K562 (cell line): Measurements from ENCODE around the gene MARCHF3. TPM values are rescaled to one million over a fixed set of nuclear protein-coding genes. Genes with fewer than 3 reads are reported as not detected.

Source experiments
- ATAC-seq: fragments of 200-7000 bp; cut with Tn5 transposase; 3 replicates; pipeline ENCODE4 v1.9.1; 2020; ENCODE audit warnings: moderate library complexity
- BruUV-seq: library from RNA; stranded (reverse); fragments of 400-500 nt; replicated peaks from 2 replicates; lab custom pipeline; 2021; lab: Mats Ljungman, UMichigan
- CTCF ChIA-PET: fragments of 300-600 bp; formaldehyde crosslinking; extraction: SDS; loops from one replicate; lab custom pipeline; 2021; ENCODE audit warnings: low intra/inter-chr PET ratio; lab: Yijun Ruan, JAX
- POLR2A ChIA-PET: fragments of 300-600, 350-650 bp; sonication (Branson Sonifier 250); formaldehyde crosslinking; extraction: SDS; loops from one replicate; lab custom pipeline; 2021; ENCODE audit warnings: antibody characterized with exemption, inconsistent platforms; lab: Yijun Ruan, JAX
- DNase-seq, 4 experiments: peaks; one replicate each; pipeline versions ENCODE4 v3.0.0 to v3.0.0-alpha.2; 2011 to 2018; ENCODE audit warnings: low spot score in 3 of 4, mixed read lengths in 3 of 4; ENCODE audit errors: extremely low read depth in 1 of 4
- FAIRE-seq: peaks from 2 replicates; lab custom pipeline; 2011; peaks lifted over from hg19 to GRCh38; lab: Jason Lieb, UNC
- H2AFZ ChIP-seq: 2 replicates; pipeline ENCODE4 v1.6.0; 2011; ENCODE audit warnings: low read depth, low read length, control low read depth, inconsistent platforms
- H3K27ac ChIP-seq: fragments of 200-600 bp; 3 replicates; pipeline ENCODE4 v1.8.0; 2011; ENCODE audit warnings: low read depth, mild to moderate bottlenecking, control low read depth, inconsistent platforms, low read length, moderate library complexity, mixed read lengths; ENCODE audit errors: extremely low read depth
- H3K27me3 ChIP-seq, 2 experiments: fragments of 300-600 bp in 1 of 2; 2 replicates in 1 of 2; 3 replicates in 1 of 2; pipeline versions ENCODE4 v1.6.0 to v1.8.0; 2011; ENCODE audit warnings: inconsistent platforms in 2 of 2, low read length in 2 of 2, mild to moderate bottlenecking in 1 of 2, mixed read lengths in 1 of 2, moderate library complexity in 1 of 2; ENCODE audit not compliant: control insufficient read depth in 2 of 2, insufficient read depth in 2 of 2
- H3K36me3 ChIP-seq: fragments of 300-600 bp; 3 replicates; pipeline ENCODE4 v1.8.0; 2011; ENCODE audit warnings: mild to moderate bottlenecking, low read length, inconsistent platforms; ENCODE audit not compliant: control insufficient read depth, insufficient read depth
- H3K4me1 ChIP-seq, 2 experiments: fragments of 200-600 bp in 1 of 2; replicated peaks in 1 of 2; 2 replicates in 1 of 2; 3 replicates in 1 of 2; pipeline versions ENCODE4 v1.5.1 to v1.8.0; 2011; ENCODE audit warnings: inconsistent platforms in 2 of 2, low read length in 2 of 2, mild to moderate bottlenecking in 1 of 2, mixed read lengths in 1 of 2, moderate library complexity in 1 of 2; ENCODE audit not compliant: control insufficient read depth in 2 of 2, insufficient read depth in 2 of 2
- H3K4me2 ChIP-seq: 2 replicates; pipeline ENCODE4 v1.6.1; 2011; ENCODE audit warnings: low read length, control low read depth, inconsistent platforms, mixed read lengths; ENCODE audit not compliant: insufficient read depth
- H3K4me3 ChIP-seq: fragments of 200-600 bp; sonication (generic), shearing (Covaris generic); 2 replicates; pipeline ENCODE4 v1.5.1; 2016; ENCODE audit warnings: control low read depth, inconsistent platforms
- H3K79me2 ChIP-seq: fragments of 200-600 bp; 3 replicates; pipeline ENCODE4 v1.8.0; 2011; ENCODE audit warnings: low read length, inconsistent platforms; ENCODE audit not compliant: control insufficient read depth, insufficient read depth
- H3K9ac ChIP-seq, 2 experiments: 2 replicates each; pipeline versions ENCODE4 v1.6.0 to v1.6.1; 2011; ENCODE audit warnings: low read depth in 2 of 2, low read length in 2 of 2, control low read depth in 1 of 2, inconsistent platforms in 1 of 2, mild to moderate bottlenecking in 1 of 2, mixed read lengths in 1 of 2; ENCODE audit not compliant: insufficient read depth in 1 of 2
- H3K9me1 ChIP-seq: one replicate; pipeline ENCODE4 v1.6.0; 2011; ENCODE audit warnings: inconsistent platforms, mild to moderate bottlenecking, low read length, moderate library complexity; ENCODE audit not compliant: control insufficient read depth, insufficient read depth
- H3K9me3 ChIP-seq: replicated peaks from 2 replicates; pipeline ENCODE4 v1.5.1; 2011; ENCODE audit warnings: low read depth, low read length, inconsistent platforms; ENCODE audit not compliant: control insufficient read depth, insufficient read depth
- H4K20me1 ChIP-seq: replicated peaks from 2 replicates; pipeline ENCODE4 v1.6.1; 2011; ENCODE audit warnings: low read length, inconsistent platforms, mixed read lengths; ENCODE audit not compliant: control insufficient read depth, insufficient read depth
- ATF1 ChIP-seq, 2 experiments: fragments of 450-650 bp in 1 of 2; IDR thresholded peaks; 2 replicates each; pipeline ENCODE4 v1.6.1; 2016; ENCODE audit warnings: missing compliant biosample characterization in 1 of 2, missing genetic modification characterization in 1 of 2
- CEBPG ChIP-seq, 3 experiments: fragments of 200-800 bp in 1 of 3; sonication (Bioruptor generic) in 1 of 3; sonication (generic) in 1 of 3; formaldehyde crosslinking in 1 of 3; IDR thresholded peaks in 2 of 3; conservative IDR thresholded peaks in 1 of 3; 2 replicates each; pipeline versions ENCODE4 v1.6.1 to v1.8.0; 2016 to 2022; ENCODE audit warnings: missing compliant biosample characterization in 2 of 3, missing genetic modification characterization in 2 of 3, mild to moderate bottlenecking in 1 of 3, missing genetic modification reagents in 1 of 3
- ELF2 ChIP-seq: fragments of 250-450 bp; sonication (Bioruptor Pico); IDR thresholded peaks from 2 replicates; pipeline ENCODE4 v1.5.0; 2021; ENCODE audit warnings: mild to moderate bottlenecking
- MCM7 ChIP-seq, 2 experiments: fragments of 450-650 bp; IDR thresholded peaks; 2 replicates each; pipeline ENCODE4 v1.6.1; 2016 to 2018
- NFATC3 ChIP-seq: fragments of 450-650 bp; IDR thresholded peaks from 2 replicates; pipeline ENCODE4 v1.6.1; 2017; ENCODE audit warnings: mild to moderate bottlenecking
- PRPF4 ChIP-seq: fragments of 200-400 bp; formaldehyde crosslinking; IDR thresholded peaks from one replicate; pipeline ENCODE4 v1.6.1; 2017; ENCODE audit warnings: low read length, low read depth, mild to moderate bottlenecking; ENCODE audit not compliant: insufficient read depth, poor library complexity, severe bottlenecking
- PTRF ChIP-seq: fragments of 450-650 bp; IDR thresholded peaks from 2 replicates; pipeline ENCODE4 v1.6.1; 2016; ENCODE audit warnings: mild to moderate bottlenecking, missing genetic modification characterization, missing compliant biosample characterization
- RBBP5 ChIP-seq: fragments of 200-600 bp; sonication (generic); IDR thresholded peaks from 2 replicates; pipeline ENCODE4 v1.6.1; 2012; ENCODE audit warnings: borderline replicate concordance, mild to moderate bottlenecking, low read length, control low read depth, inconsistent platforms; ENCODE audit not compliant: insufficient read depth, poor library complexity, severe bottlenecking
- RBM25 ChIP-seq: fragments of 200-400 bp; formaldehyde crosslinking; IDR thresholded peaks from 2 replicates; pipeline ENCODE4 v1.6.1; 2018; ENCODE audit warnings: low read length, low read depth, moderate library complexity; ENCODE audit not compliant: severe bottlenecking
- TRIM28 ChIP-seq: fragments of 450-650 bp; IDR thresholded peaks from 2 replicates; pipeline ENCODE4 v1.6.1; 2017
- U2AF2 ChIP-seq: fragments of 200-400 bp; formaldehyde crosslinking; optimal IDR thresholded peaks from 2 replicates; pipeline ENCODE3; 2017; ENCODE audit warnings: low read depth, mild to moderate bottlenecking, low read length
- ZNF232 ChIP-seq: sonication (generic); formaldehyde crosslinking; IDR thresholded peaks from 2 replicates; pipeline ENCODE4 v1.8.0; 2022; ENCODE audit warnings: mild to moderate bottlenecking, missing genetic modification reagents
- WGBS: fragments of 100-300 bp; shearing (Covaris generic); methylation state at CpG from one replicate; pipeline ENCODE4 v1.1.6; 2016; ENCODE audit warnings: low coverage, mixed read lengths; ENCODE audit not compliant: insufficient coverage; ENCODE audit errors: missing lambda C conversion rate; 5-methylcytosine and 5-hydroxymethylcytosine counted together
- in situ Hi-C: fragments of 300-500 bp; cut with MboI; formaldehyde crosslinking; loops from 4 replicates; pipeline ENCODE4 v1.15.0; 2018; ENCODE audit warnings: inconsistent platforms, mixed read lengths
- intact Hi-C: fragments of 100-400 bp; cut with micrococcal nuclease; formaldehyde crosslinking; loops from 2 replicates; pipeline ENCODE4 v1.14.2; 2022
- polyA plus RNA-seq, 8 experiments: library from polyadenylated mRNA; depleted of rRNA in 4 of 8; stranded (reverse) in 5 of 8; unstranded in 3 of 8; fragments of >200 nt; fragmentation: Nextera tagmentation in 2 of 8; fragmentation: Illumina TruSeq in 1 of 8; extraction: Ambion mirVana in 2 of 8; extraction: Trizol in 1 of 8; gene quantifications; 2 replicates each; pipeline versions ENCODE4 v1.2.1 to v1.2.3, GENCODE V29; 2011 to 2014; ENCODE audit warnings: inconsistent platforms in 1 of 8, missing spikeins in 1 of 8
- total RNA-seq, 7 experiments: library from RNA; depleted of rRNA in 6 of 7; stranded (reverse); fragments of >200 nt in 6 of 7; fragmentation: Illumina TruSeq in 2 of 7; extraction: Trizol in 2 of 7; gene quantifications; 2 replicates each; pipeline versions ENCODE4 v1.2.1 to v1.2.3, GENCODE V29; 2011 to 2021; ENCODE audit warnings: low replicate concordance in 1 of 7
- TF ChIP-seq, protein P1 (sequence below), 3 experiments: IDR thresholded peaks in 2 of 3; conservative IDR thresholded peaks in 1 of 3; 2 replicates each; pipeline ENCODE4 v1.5.1; 2011 to 2012; ENCODE audit warnings: low read length in 3 of 3, mild to moderate bottlenecking in 3 of 3, control low read depth in 2 of 3, improper control_type of control experiment in 1 of 3, inconsistent platforms in 1 of 3, low read depth in 1 of 3, mixed read lengths in 1 of 3, moderate library complexity in 1 of 3; ENCODE audit not compliant: insufficient read depth in 2 of 3
- TF ChIP-seq, protein P2 (sequence below): fragments of 250-450 bp; sonication (Bioruptor Pico); IDR thresholded peaks from 2 replicates; pipeline ENCODE4 v1.5.0; 2021

Gene MARCHF3
- total and polyA plus RNA-seq, 9 of the 15 experiments (the other 6 are each of a cell fraction or from before 2014, with no cell fraction given): 5.6 to 37.4 (median 16.5) TPM

DNA sequence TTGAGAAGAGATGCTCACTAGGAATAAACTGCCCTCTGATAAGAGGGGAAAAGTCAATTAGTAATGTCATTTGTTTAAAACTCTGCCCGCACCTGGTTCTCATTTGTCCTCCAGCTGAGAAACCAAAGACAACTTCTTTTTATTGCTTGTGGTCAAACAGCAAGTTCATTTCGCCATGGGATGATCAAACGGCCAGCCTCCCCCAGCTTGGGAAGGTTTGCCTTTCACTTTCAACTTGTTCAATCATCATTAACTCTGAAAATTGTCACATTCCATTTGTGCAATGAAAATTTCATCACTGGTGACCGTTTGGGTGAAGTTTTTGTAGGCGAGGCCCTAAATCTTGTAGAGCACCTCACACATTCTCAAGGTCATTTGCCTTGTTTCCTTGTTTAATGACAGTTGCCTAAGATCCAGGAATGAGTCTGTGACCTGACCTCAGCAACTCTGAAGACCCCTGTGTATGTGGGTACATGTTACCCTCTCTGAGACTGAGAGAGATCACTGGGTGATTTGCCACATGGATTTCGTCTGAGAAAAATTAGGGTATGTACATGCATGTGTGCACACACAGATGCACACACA lies 117.7 kb downstream of the MARCHF3 start:
- CTCF ChIA-PET: no interaction called here
- Histone ChIP-seq H3K9ac (no peak overlapping the region), H4K20me1 (no peaks in the 10 kb centered on the region), H3K9me1 (no peaks in the 10 kb centered on the region), H3K79me2 (no peaks in the 10 kb centered on the region), H3K36me3 (peaks cover 60% of the 10 kb centered on the region), H3K4me1 (no peaks in the 10 kb centered on the region), H3K4me3 (no peak overlapping the region), H3K9me3 (peaks cover 16% of the 10 kb centered on the region), H3K27me3 (no peaks in the 10 kb centered on the region), H3K4me2 (no peak overlapping the region), H2AFZ (no peak overlapping the region), H3K27ac (no peak overlapping the region)
- no peak for DNase-seq
- intact Hi-C loops (no loop called here), in situ Hi-C loops (no loop called here)
- POLR2A ChIA-PET: interaction anchor here (0.6 to 1.7 kb wide), 2 partner anchors 13 to 174 kb away, joined by 3 to 4 read pairs; no protein-coding TSS in a partner anchor
- FAIRE-seq: no peak
- no peak for TF ChIP-seq NFATC3
- TF ChIP-seq, protein P1, sequence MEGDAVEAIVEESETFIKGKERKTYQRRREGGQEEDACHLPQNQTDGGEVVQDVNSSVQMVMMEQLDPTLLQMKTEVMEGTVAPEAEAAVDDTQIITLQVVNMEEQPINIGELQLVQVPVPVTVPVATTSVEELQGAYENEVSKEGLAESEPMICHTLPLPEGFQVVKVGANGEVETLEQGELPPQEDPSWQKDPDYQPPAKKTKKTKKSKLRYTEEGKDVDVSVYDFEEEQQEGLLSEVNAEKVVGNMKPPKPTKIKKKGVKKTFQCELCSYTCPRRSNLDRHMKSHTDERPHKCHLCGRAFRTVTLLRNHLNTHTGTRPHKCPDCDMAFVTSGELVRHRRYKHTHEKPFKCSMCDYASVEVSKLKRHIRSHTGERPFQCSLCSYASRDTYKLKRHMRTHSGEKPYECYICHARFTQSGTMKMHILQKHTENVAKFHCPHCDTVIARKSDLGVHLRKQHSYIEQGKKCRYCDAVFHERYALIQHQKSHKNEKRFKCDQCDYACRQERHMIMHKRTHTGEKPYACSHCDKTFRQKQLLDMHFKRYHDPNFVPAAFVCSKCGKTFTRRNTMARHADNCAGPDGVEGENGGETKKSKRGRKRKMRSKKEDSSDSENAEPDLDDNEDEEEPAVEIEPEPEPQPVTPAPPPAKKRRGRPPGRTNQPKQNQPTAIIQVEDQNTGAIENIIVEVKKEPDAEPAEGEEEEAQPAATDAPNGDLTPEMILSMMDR (IDR thresholded peaks at IDR 0.05 in 2 of 3, conservative IDR thresholded peaks at IDR 0.05 in 1 of 3; ENCODE audit: insufficient read depth in 2 of 3, low read depth in 1 of 3, low read length in 3 of 3): no peak
- TF ChIP-seq, protein P2, sequence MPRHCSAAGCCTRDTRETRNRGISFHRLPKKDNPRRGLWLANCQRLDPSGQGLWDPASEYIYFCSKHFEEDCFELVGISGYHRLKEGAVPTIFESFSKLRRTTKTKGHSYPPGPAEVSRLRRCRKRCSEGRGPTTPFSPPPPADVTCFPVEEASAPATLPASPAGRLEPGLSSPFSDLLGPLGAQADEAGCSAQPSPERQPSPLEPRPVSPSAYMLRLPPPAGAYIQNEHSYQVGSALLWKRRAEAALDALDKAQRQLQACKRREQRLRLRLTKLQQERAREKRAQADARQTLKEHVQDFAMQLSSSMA (CRISPR knock-in tag): no peak
- no peak for TF ChIP-seq MCM7 (IDR thresholded peaks at IDR 0.05)
- no peak for TF ChIP-seq RBM25
- TF ChIP-seq RBBP5: no peak
- TF ChIP-seq U2AF2: no peak
- no peak for TF ChIP-seq PTRF (tag)
- TF ChIP-seq CEBPG (CRISPR knock-in tag; IDR thresholded peaks at IDR 0.05): no peak
- no peak for TF ChIP-seq CEBPG (tag; conservative IDR thresholded peaks at IDR 0.05 in 1 of 2, IDR thresholded peaks at IDR 0.05 in 1 of 2)
- no peak for TF ChIP-seq ZNF232 (CRISPR knock-in tag)
- no peak for TF ChIP-seq PRPF4
- TF ChIP-seq ATF1 (CRISPR knock-in tag; IDR thresholded peaks at IDR 0.05): no peak
- TF ChIP-seq ATF1 (tag; IDR thresholded peaks at IDR 0.05): no peak
- TF ChIP-seq TRIM28: no peak
- TF ChIP-seq ELF2 (CRISPR knock-in tag): no peak
- no peak for ATAC-seq
- BruUV-seq: no TSS peak
- WGBS: 91% methylated on average over 6 of the region's 6 CpGs
